ENCODE data around the gene RANBP1. TPM values are rescaled to one million over a fixed set of nuclear protein-coding genes. Genes with fewer than 3 reads are reported as not detected.

The RANBP1 gene
- total and polyA plus RNA-seq, 2 of the 13 experiments (the other 11 are each of a cell fraction or from before 2014, with no cell fraction given) = 181 to 492 TPM

DNA sequence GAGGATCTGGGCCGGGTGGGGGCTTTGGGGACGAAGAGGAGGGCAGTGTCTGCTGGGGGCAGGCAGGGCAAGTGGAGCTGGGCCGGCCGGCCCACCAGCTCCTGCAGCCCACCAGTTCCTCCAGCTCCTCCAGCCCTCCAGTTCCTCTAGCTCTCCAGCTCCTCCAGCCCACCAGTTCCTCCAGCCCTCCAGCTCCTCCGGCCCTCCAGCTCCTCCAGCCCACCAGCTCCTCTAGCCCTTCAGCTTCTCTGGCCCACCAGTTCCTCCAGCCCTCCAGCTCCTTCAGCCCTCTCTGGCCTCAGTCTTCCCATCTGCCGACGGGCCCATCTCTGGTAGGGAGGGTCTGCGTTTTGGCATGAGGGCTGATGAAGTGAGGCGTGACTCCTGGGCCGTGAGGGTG is 44.1 kb downstream of the RANBP1 start:
- Histone ChIP-seq H3K4me2 (ENCODE audit: low read depth, low read length) (no peak overlapping the region), H4K20me1 (ENCODE audit: insufficient read depth, low read length) (no peaks in the 10 kb centered on the region), H3K27ac (ENCODE audit: extremely low read length, insufficient read depth, low read length) (no peak overlapping the region), H3K9me3 (ENCODE audit: low read length) (no peaks in the 10 kb centered on the region), H3K36me3 (replicated peaks in 1 of 2; ENCODE audit: control insufficient read depth in 1 of 2, insufficient read depth in 2 of 2, low read length in 2 of 2) (no peaks in the 10 kb centered on the region), H3K4me1 (ENCODE audit: insufficient read depth, low read length) (no peaks in the 10 kb centered on the region), H3K79me2 (ENCODE audit: insufficient read depth, low read length) (no peaks in the 10 kb centered on the region), H3K4me3 (replicated peaks in 1 of 3; ENCODE audit: insufficient read depth in 1 of 3, low read depth in 2 of 3, low read length in 3 of 3) (no peak overlapping the region), H3K27me3 (ENCODE audit: control insufficient read depth in 1 of 2, insufficient read depth in 2 of 2, low read length in 2 of 2) (peaks cover 9 to 32% of the 10 kb centered on the region in 2 experiments; a peak in 4 of 5 replicates), H3K9ac (ENCODE audit: insufficient read depth, low read depth, low read length) (no peak overlapping the region), H2AFZ (ENCODE audit: low read length) (no peak overlapping the region)
- no peak for DNase-seq (ENCODE audit: low spot score)
- BruUV-seq (replicated peaks) = no TSS peak
- ChIA-PET POLR2A (no interaction called here), CTCF (ENCODE audit: low intra/inter-chr PET ratio, low total read pairs) (interaction anchor here (4.1 kb wide), 1 partner anchor 125 kb away, joined by 28 read pairs; no protein-coding TSS in a partner anchor)
- 4% methylated on average over 7 of the region's 10 CpGs for WGBS (ENCODE audit: low lambda C conversion rate)
- TF ChIP-seq HOXA5 (CRISPR knock-in tag; IDR thresholded peaks at IDR 0.05) = no peak
- no peak for TF ChIP-seq TEAD3 (CRISPR knock-in tag; optimal IDR thresholded peaks at IDR 0.05; ENCODE audit: borderline replicate concordance)
- TF ChIP-seq TCF7 (IDR thresholded peaks at IDR 0.05; ENCODE audit: low read depth) = no peak
- TF ChIP-seq RFX5 (IDR thresholded peaks at IDR 0.05; ENCODE audit: low read depth, low read length) = no peak
- no peak for TF ChIP-seq ATF3 (CRISPR knock-in tag; IDR thresholded peaks at IDR 0.05)
- no peak for TF ChIP-seq PPARG (CRISPR knock-in tag; conservative IDR thresholded peaks at IDR 0.05)
- TF ChIP-seq TCF7L2 (IDR thresholded peaks at IDR 0.05; ENCODE audit: low read depth, low read length) = no peak
- FAIRE-seq = no peak
- in situ Hi-C loops (cut with HindIII; ENCODE audit: extremely low pct_ligation_motif_present, low pct_unique_long_range_greater_than_20kb) (loop anchor here (25.0 kb wide), 1 partner anchor 1198 kb away; no protein-coding TSS in a partner anchor), intact Hi-C loops (cut with micrococcal nuclease; ENCODE audit: unreplicated experiment) (no loop called here)
- ATAC-seq = no peak

- Histone ChIP-seq H3K27me3 (ENCODE audit: control insufficient read depth in 1 of 2, insufficient read depth in 2 of 2, low read length in 2 of 2) (peaks cover 7 to 44% of the 10 kb centered on the region in 2 experiments), H3K4me3 (replicated peaks in 1 of 3; ENCODE audit: insufficient read depth in 1 of 3, low read depth in 2 of 3, low read length in 3 of 3) (no peak overlapping the region), H3K9me3 (ENCODE audit: low read length) (no peaks in the 10 kb centered on the region), H3K27ac (ENCODE audit: extremely low read length, insufficient read depth, low read length) (no peak overlapping the region), H2AFZ (ENCODE audit: low read length) (no peak overlapping the region), H3K4me1 (ENCODE audit: insufficient read depth, low read length) (no peaks in the 10 kb centered on the region), H3K79me2 (ENCODE audit: insufficient read depth, low read length) (no peaks in the 10 kb centered on the region), H3K4me2 (ENCODE audit: low read depth, low read length) (no peak overlapping the region), H3K36me3 (replicated peaks in 1 of 2; ENCODE audit: control insufficient read depth in 1 of 2, insufficient read depth in 2 of 2, low read length in 2 of 2) (no peaks in the 10 kb centered on the region), H4K20me1 (ENCODE audit: insufficient read depth, low read length) (peaks cover 3% of the 10 kb centered on the region; the same call in 1 of the 2 replicates), H3K9ac (ENCODE audit: insufficient read depth, low read depth, low read length) (no peak overlapping the region)
- 62% methylated on average over 2 of the region's 11 CpGs for WGBS (ENCODE audit: low lambda C conversion rate)
- DNase-seq (ENCODE audit: low spot score) (no peak), ATAC-seq (no peak), FAIRE-seq (no peak)
- ChIA-PET CTCF (ENCODE audit: low intra/inter-chr PET ratio, low total read pairs) (no interaction called here), POLR2A (no interaction called here)
- in situ Hi-C loops (cut with HindIII; ENCODE audit: extremely low pct_ligation_motif_present, low pct_unique_long_range_greater_than_20kb) = loop anchor here (25.0 kb wide), 1 partner anchor 1203 kb away; no protein-coding TSS in a partner anchor
- intact Hi-C loops (cut with micrococcal nuclease; ENCODE audit: unreplicated experiment) = no loop called here
- no TSS peak for BruUV-seq (replicated peaks)
- no peak for TF ChIP-seq ZNF292 (CRISPR knock-in tag; IDR thresholded peaks at IDR 0.05; ENCODE audit: borderline replicate concordance, low read depth)
- TF ChIP-seq ZBTB21 (CRISPR knock-in tag; IDR thresholded peaks at IDR 0.05) = no peak
- TF ChIP-seq ZFP82 (CRISPR knock-in tag; IDR thresholded peaks at IDR 0.05; ENCODE audit: borderline replicate concordance) = no peak
- no peak for TF ChIP-seq MTERF4 (CRISPR knock-in tag; IDR thresholded peaks at IDR 0.05)
- TF ChIP-seq FOSL2 (CRISPR knock-in tag; IDR thresholded peaks at IDR 0.05) = no peak
- TF ChIP-seq E2F5 (CRISPR knock-in tag; conservative IDR thresholded peaks at IDR 0.05) = no peak
- TF ChIP-seq POLR2AphosphoS5 (IDR thresholded peaks at IDR 0.05; ENCODE audit: low read depth, low read length) = no peak
- no peak for TF ChIP-seq ZNF253 (CRISPR knock-in tag; IDR thresholded peaks at IDR 0.05; ENCODE audit: borderline replicate concordance)
- no peak for TF ChIP-seq CBFB (CRISPR knock-in tag; IDR thresholded peaks at IDR 0.05)
- no peak for TF ChIP-seq ZBTB43 (CRISPR knock-in tag; conservative IDR thresholded peaks at IDR 0.05)
- no peak for TF ChIP-seq SIN3A (IDR thresholded peaks at IDR 0.05; ENCODE audit: borderline replicate concordance, low read depth, low read length)
Observed at GRCh38 chr22:20164863-20165262, 49.0 kb downstream of the RANBP1 start.
